Measurements from ENCODE around the gene MIPEP.

Gene MIPEP

GRCh38 chr13:23828866-23829265 is 60.3 kb downstream of the MIPEP start:
- no peak overlapping the region for H3K9ac ChIP-seq (ENCODE audit: low read depth, low read length)

GRCh38 chr13:23828086-23828485 is 61.1 kb downstream of the MIPEP start:
- H3K4me3 ChIP-seq (ENCODE audit: low read depth, low read length) = no peak overlapping the region
- H3K27me3 ChIP-seq (ENCODE audit: control insufficient read depth, insufficient read depth, low read length) = no peaks in the 10 kb centered on the region
- H3K4me1 ChIP-seq (ENCODE audit: control insufficient read depth, insufficient read depth, low read length) = no peaks in the 10 kb centered on the region
- no peaks in the 10 kb centered on the region for H3K36me3 ChIP-seq (ENCODE audit: control insufficient read depth, insufficient read depth, low read length)
- no peak overlapping the region for H3K27ac ChIP-seq (ENCODE audit: low read depth, low read length)
- H3K9ac ChIP-seq (ENCODE audit: low read depth, low read length) = no peak overlapping the region
- H3K9me3 ChIP-seq (ENCODE audit: control insufficient read depth, insufficient read depth, low read length) = no peaks in the 10 kb centered on the region

More at GRCh38 chr13:23828866-23829265, 60.3 kb downstream of the MIPEP start:
- Histone ChIP-seq H3K27ac (ENCODE audit: low read depth, low read length) (no peak overlapping the region), H3K36me3 (ENCODE audit: control insufficient read depth, insufficient read depth, low read length) (no peaks in the 10 kb centered on the region), H3K27me3 (ENCODE audit: control insufficient read depth, insufficient read depth, low read length) (no peaks in the 10 kb centered on the region), H3K4me1 (ENCODE audit: control insufficient read depth, insufficient read depth, low read length) (no peaks in the 10 kb centered on the region), H3K4me3 (ENCODE audit: low read depth, low read length) (no peak overlapping the region), H3K9me3 (ENCODE audit: control insufficient read depth, insufficient read depth, low read length) (no peaks in the 10 kb centered on the region)

GRCh38 chr13:23825179-23825578 is 64.0 kb downstream of the MIPEP start:
- no peaks in the 10 kb centered on the region for H3K27me3 ChIP-seq (ENCODE audit: control insufficient read depth, insufficient read depth, low read length)
- no peaks in the 10 kb centered on the region for H3K9me3 ChIP-seq (ENCODE audit: control insufficient read depth, insufficient read depth, low read length)
- H3K9ac ChIP-seq (ENCODE audit: low read depth, low read length) = no peak overlapping the region
- no peaks in the 10 kb centered on the region for H3K4me1 ChIP-seq (ENCODE audit: control insufficient read depth, insufficient read depth, low read length)
- no peak overlapping the region for H3K27ac ChIP-seq (ENCODE audit: low read depth, low read length)
- H3K4me3 ChIP-seq (ENCODE audit: low read depth, low read length) = no peak overlapping the region
- no peaks in the 10 kb centered on the region for H3K36me3 ChIP-seq (ENCODE audit: control insufficient read depth, insufficient read depth, low read length)

- Histone ChIP-seq H3K27me3 (ENCODE audit: control insufficient read depth, insufficient read depth, low read length) (no peaks in the 10 kb centered on the region), H3K9ac (ENCODE audit: low read depth, low read length) (no peak overlapping the region), H3K4me3 (ENCODE audit: low read depth, low read length) (no peak overlapping the region), H3K36me3 (ENCODE audit: control insufficient read depth, insufficient read depth, low read length) (no peaks in the 10 kb centered on the region), H3K4me1 (ENCODE audit: control insufficient read depth, insufficient read depth, low read length) (no peaks in the 10 kb centered on the region), H3K27ac (ENCODE audit: low read depth, low read length) (no peak overlapping the region), H3K9me3 (ENCODE audit: control insufficient read depth, insufficient read depth, low read length) (no peaks in the 10 kb centered on the region)
These were observed 64.8 kb downstream of the MIPEP start for GRCh38 chr13:23824371-23824770.

- H3K4me1 ChIP-seq (ENCODE audit: control insufficient read depth, insufficient read depth, low read length) = no peaks in the 10 kb centered on the region
- no peak overlapping the region for H3K4me3 ChIP-seq (ENCODE audit: low read depth, low read length)
- H3K27ac ChIP-seq (ENCODE audit: low read depth, low read length) = no peak overlapping the region
- no peaks in the 10 kb centered on the region for H3K27me3 ChIP-seq (ENCODE audit: control insufficient read depth, insufficient read depth, low read length)
- no peak overlapping the region for H3K9ac ChIP-seq (ENCODE audit: low read depth, low read length)
- no peaks in the 10 kb centered on the region for H3K9me3 ChIP-seq (ENCODE audit: control insufficient read depth, insufficient read depth, low read length)
- no peaks in the 10 kb centered on the region for H3K36me3 ChIP-seq (ENCODE audit: control insufficient read depth, insufficient read depth, low read length)
These were observed 66.9 kb downstream of the MIPEP start for GRCh38 chr13:23822252-23822824.

- H3K27me3 ChIP-seq (ENCODE audit: control insufficient read depth, insufficient read depth, low read length) = no peaks in the 10 kb centered on the region
- no peaks in the 10 kb centered on the region for H3K9me3 ChIP-seq (ENCODE audit: control insufficient read depth, insufficient read depth, low read length)
- H3K36me3 ChIP-seq (ENCODE audit: control insufficient read depth, insufficient read depth, low read length) = no peaks in the 10 kb centered on the region; the same call in 1 of the 2 replicates
- no peak overlapping the region for H3K9ac ChIP-seq (ENCODE audit: low read depth, low read length)
- no peaks in the 10 kb centered on the region for H3K4me1 ChIP-seq (ENCODE audit: control insufficient read depth, insufficient read depth, low read length)
- no peak overlapping the region for H3K4me3 ChIP-seq (ENCODE audit: low read depth, low read length)
- no peak overlapping the region for H3K27ac ChIP-seq (ENCODE audit: low read depth, low read length)
These were observed 68.7 kb downstream of the MIPEP start for GRCh38 chr13:23820530-23820929.

GRCh38 chr13:23817830-23818229 is 71.4 kb downstream of the MIPEP start:
- Histone ChIP-seq H3K36me3 (ENCODE audit: control insufficient read depth, insufficient read depth, low read length) (no peaks in the 10 kb centered on the region; the same call in 1 of the 2 replicates), H3K4me3 (ENCODE audit: low read depth, low read length) (no peak overlapping the region), H3K4me1 (ENCODE audit: control insufficient read depth, insufficient read depth, low read length) (no peaks in the 10 kb centered on the region), H3K9ac (ENCODE audit: low read depth, low read length) (no peak overlapping the region), H3K27ac (ENCODE audit: low read depth, low read length) (no peak overlapping the region), H3K9me3 (ENCODE audit: control insufficient read depth, insufficient read depth, low read length) (no peaks in the 10 kb centered on the region), H3K27me3 (ENCODE audit: control insufficient read depth, insufficient read depth, low read length) (no peaks in the 10 kb centered on the region)

GRCh38 chr13:23817136-23817535 is 72.1 kb downstream of the MIPEP start:
- H3K4me1 ChIP-seq (ENCODE audit: control insufficient read depth, insufficient read depth, low read length) = no peaks in the 10 kb centered on the region
- H3K36me3 ChIP-seq (ENCODE audit: control insufficient read depth, insufficient read depth, low read length) = no peaks in the 10 kb centered on the region; the same call in 1 of the 2 replicates
- no peak overlapping the region for H3K9ac ChIP-seq (ENCODE audit: low read depth, low read length)
- H3K27ac ChIP-seq (ENCODE audit: low read depth, low read length) = no peak overlapping the region
- H3K9me3 ChIP-seq (ENCODE audit: control insufficient read depth, insufficient read depth, low read length) = no peaks in the 10 kb centered on the region
- H3K27me3 ChIP-seq (ENCODE audit: control insufficient read depth, insufficient read depth, low read length) = no peaks in the 10 kb centered on the region
- H3K4me3 ChIP-seq (ENCODE audit: low read depth, low read length) = no peak overlapping the region

- H3K4me1 ChIP-seq (ENCODE audit: control insufficient read depth, insufficient read depth, low read length) = peaks cover 21% of the 10 kb centered on the region; the same call in 1 of the 2 replicates
- H3K4me3 ChIP-seq (ENCODE audit: low read depth, low read length) = no peak overlapping the region
- no peaks in the 10 kb centered on the region for H3K9me3 ChIP-seq (ENCODE audit: control insufficient read depth, insufficient read depth, low read length)
These were observed 75.6 kb downstream of the MIPEP start for GRCh38 chr13:23813635-23814034.

GRCh38 chr13:23811366-23812062 is 77.7 kb downstream of the MIPEP start:
- H3K4me1 ChIP-seq (ENCODE audit: control insufficient read depth, insufficient read depth, low read length) = peaks cover 26% of the 10 kb centered on the region; the same call in 1 of the 2 replicates
- no peaks in the 10 kb centered on the region for H3K9me3 ChIP-seq (ENCODE audit: control insufficient read depth, insufficient read depth, low read length)
- H3K36me3 ChIP-seq (ENCODE audit: control insufficient read depth, insufficient read depth, low read length) = no peaks in the 10 kb centered on the region
- H3K9ac ChIP-seq (ENCODE audit: low read depth, low read length) = no peak overlapping the region
- no peak overlapping the region for H3K4me3 ChIP-seq (ENCODE audit: low read depth, low read length)
- H3K27ac ChIP-seq (ENCODE audit: low read depth, low read length) = no peak overlapping the region
- H3K27me3 ChIP-seq (ENCODE audit: control insufficient read depth, insufficient read depth, low read length) = no peaks in the 10 kb centered on the region

More at GRCh38 chr13:23813635-23814034, 75.6 kb downstream of the MIPEP start:
- H3K36me3 ChIP-seq (ENCODE audit: control insufficient read depth, insufficient read depth, low read length) = no peaks in the 10 kb centered on the region; the same call in 1 of the 2 replicates
- no peaks in the 10 kb centered on the region for H3K27me3 ChIP-seq (ENCODE audit: control insufficient read depth, insufficient read depth, low read length)
- H3K9ac ChIP-seq (ENCODE audit: low read depth, low read length) = no peak overlapping the region
- H3K27ac ChIP-seq (ENCODE audit: low read depth, low read length) = no peak overlapping the region

- Histone ChIP-seq H3K27ac (ENCODE audit: low read depth, low read length) (no peak overlapping the region), H3K36me3 (ENCODE audit: control insufficient read depth, insufficient read depth, low read length) (peaks cover 2% of the 10 kb centered on the region; the same call in 1 of the 2 replicates), H3K9me3 (ENCODE audit: control insufficient read depth, insufficient read depth, low read length) (no peaks in the 10 kb centered on the region), H3K4me3 (ENCODE audit: low read depth, low read length) (no peak overlapping the region), H3K9ac (ENCODE audit: low read depth, low read length) (no peak overlapping the region), H3K27me3 (ENCODE audit: control insufficient read depth, insufficient read depth, low read length) (no peaks in the 10 kb centered on the region), H3K4me1 (ENCODE audit: control insufficient read depth, insufficient read depth, low read length) (peaks cover 26% of the 10 kb centered on the region; the same call in 1 of the 2 replicates)
These were observed 78.4 kb downstream of the MIPEP start for GRCh38 chr13:23810685-23811240.

All from HUES48 (cell line).